ENCODE results near the gene MRPL21.
A peak's percentile ranks its signal among the peaks of the same experiment; 100 is the strongest.

MRPL21 gene

GRCh38 chr11:68930991-68931855, 27.6 kb upstream of the MRPL21 start:
- no peak for DNase-seq (ENCODE audit: low read depth)
- H3K4me3 ChIP-seq (ENCODE audit: low read depth, low read length) = no peak overlapping the region
- TF ChIP-seq, protein P1, sequence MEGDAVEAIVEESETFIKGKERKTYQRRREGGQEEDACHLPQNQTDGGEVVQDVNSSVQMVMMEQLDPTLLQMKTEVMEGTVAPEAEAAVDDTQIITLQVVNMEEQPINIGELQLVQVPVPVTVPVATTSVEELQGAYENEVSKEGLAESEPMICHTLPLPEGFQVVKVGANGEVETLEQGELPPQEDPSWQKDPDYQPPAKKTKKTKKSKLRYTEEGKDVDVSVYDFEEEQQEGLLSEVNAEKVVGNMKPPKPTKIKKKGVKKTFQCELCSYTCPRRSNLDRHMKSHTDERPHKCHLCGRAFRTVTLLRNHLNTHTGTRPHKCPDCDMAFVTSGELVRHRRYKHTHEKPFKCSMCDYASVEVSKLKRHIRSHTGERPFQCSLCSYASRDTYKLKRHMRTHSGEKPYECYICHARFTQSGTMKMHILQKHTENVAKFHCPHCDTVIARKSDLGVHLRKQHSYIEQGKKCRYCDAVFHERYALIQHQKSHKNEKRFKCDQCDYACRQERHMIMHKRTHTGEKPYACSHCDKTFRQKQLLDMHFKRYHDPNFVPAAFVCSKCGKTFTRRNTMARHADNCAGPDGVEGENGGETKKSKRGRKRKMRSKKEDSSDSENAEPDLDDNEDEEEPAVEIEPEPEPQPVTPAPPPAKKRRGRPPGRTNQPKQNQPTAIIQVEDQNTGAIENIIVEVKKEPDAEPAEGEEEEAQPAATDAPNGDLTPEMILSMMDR (IDR thresholded peaks at IDR 0.05; ENCODE audit: insufficient read depth, low read depth, low read length, missing control alignments) = no peak

GRCh38 chr11:68929706-68930570, 26.3 kb upstream of the MRPL21 start:
- H3K4me3 ChIP-seq (ENCODE audit: low read depth, low read length) = no peak overlapping the region
- no peak for DNase-seq (ENCODE audit: low read depth)
- TF ChIP-seq, protein P1 (IDR thresholded peaks at IDR 0.05; ENCODE audit: insufficient read depth, low read depth, low read length, missing control alignments) = no peak

DNA sequence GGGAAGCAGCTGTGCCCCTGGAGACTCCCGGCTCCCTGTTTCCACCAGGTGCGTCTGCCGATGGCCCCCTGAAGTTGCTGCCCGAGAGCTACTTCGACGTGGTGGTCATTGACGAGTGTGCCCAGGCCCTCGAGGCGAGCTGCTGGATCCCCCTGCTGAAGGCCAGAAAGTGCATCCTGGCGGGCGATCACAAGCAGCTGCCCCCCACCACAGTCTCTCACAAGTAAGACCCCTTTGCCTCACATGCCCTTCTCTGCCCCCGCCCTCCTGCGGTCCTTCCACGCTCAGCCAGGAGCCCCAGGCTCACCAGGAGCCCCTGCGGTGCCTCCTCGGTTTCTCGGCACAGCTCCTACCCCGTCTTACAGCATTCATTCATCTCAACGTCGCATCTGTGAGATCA, 25.5 kb upstream of the MRPL21 start:
- no peak for DNase-seq (ENCODE audit: low read depth)
- TF ChIP-seq, protein P1 (IDR thresholded peaks at IDR 0.05; ENCODE audit: insufficient read depth, low read depth, low read length, missing control alignments) = no peak
- no peak overlapping the region for H3K4me3 ChIP-seq (ENCODE audit: low read depth, low read length)

- TF ChIP-seq, protein P1 (IDR thresholded peaks at IDR 0.05; ENCODE audit: insufficient read depth, low read depth, low read length, missing control alignments) = no peak
- H3K4me3 ChIP-seq (ENCODE audit: low read depth, low read length) = no peak overlapping the region
- no peak for DNase-seq (ENCODE audit: low read depth)
These were observed 24.7 kb upstream of the MRPL21 start for GRCh38 chr11:68928136-68928880.

GRCh38 chr11:68927280-68928135, 23.9 kb upstream of the MRPL21 start:
- DNase-seq (ENCODE audit: low read depth) = peak; percentile 71
- TF ChIP-seq, protein P1 (IDR thresholded peaks at IDR 0.05; ENCODE audit: insufficient read depth, low read depth, low read length, missing control alignments) = no peak
- no peak overlapping the region for H3K4me3 ChIP-seq (ENCODE audit: low read depth, low read length)

DNA sequence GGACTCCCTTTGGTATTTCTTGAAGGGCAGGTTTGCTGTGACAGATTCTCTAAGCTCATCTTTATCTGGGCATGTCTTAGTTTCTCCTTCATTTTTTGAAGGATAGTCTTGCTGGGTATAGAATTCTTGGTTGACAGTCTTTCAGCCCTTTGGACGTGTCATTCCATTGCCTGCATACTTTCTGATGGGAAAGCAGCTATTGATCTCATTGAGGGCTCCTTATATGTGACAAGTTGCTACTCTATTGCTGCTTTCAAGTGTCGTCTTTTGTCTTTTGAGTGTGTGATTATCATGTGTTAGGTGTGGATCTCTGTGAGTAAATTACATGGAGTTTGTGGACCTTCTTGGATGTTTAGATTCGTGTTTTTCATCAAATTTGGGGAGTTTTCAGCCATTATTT, 22.0 kb upstream of the MRPL21 start:
- H3K4me3 ChIP-seq (ENCODE audit: low read depth, low read length) = no peak overlapping the region
- DNase-seq (ENCODE audit: low read depth) = no peak
- TF ChIP-seq, protein P1 (IDR thresholded peaks at IDR 0.05; ENCODE audit: insufficient read depth, low read depth, low read length, missing control alignments) = no peak
